Endothelial cell of umbilical vein (primary cell): ENCODE measurements around the gene CAMKMT.

Experiments used
- CTCF ChIP-seq, 2 donors: IDR thresholded peaks; 1 replicate in 1 of 2; 2 replicates in 1 of 2; pipeline ENCODE4 v1.5.1; 2011; ENCODE audit warnings: low read length in 2 of 2, mild to moderate bottlenecking in 2 of 2, moderate library complexity in 2 of 2, control low read depth in 1 of 2, inconsistent platforms in 1 of 2, low read depth in 1 of 2; ENCODE audit not compliant: insufficient read depth in 1 of 2; ENCODE audit errors: extremely low read depth in 1 of 2
- EZH2 ChIP-seq: IDR thresholded peaks from 2 replicates; pipeline ENCODE4 v1.6.1; 2012; ENCODE audit warnings: borderline replicate concordance, low read depth, mild to moderate bottlenecking, moderate library complexity, low read length, inconsistent platforms; ENCODE audit not compliant: severe bottlenecking
- GATA2 ChIP-seq: IDR thresholded peaks from 2 replicates; pipeline ENCODE4 v1.7.0; 2011; ENCODE audit warnings: low read depth, mild to moderate bottlenecking, moderate library complexity, mixed read lengths, low read length; ENCODE audit not compliant: insufficient read length, insufficient read depth
- JUN ChIP-seq: IDR thresholded peaks from 2 replicates; pipeline ENCODE4 v1.6.1; 2011; ENCODE audit warnings: borderline replicate concordance, low read depth; ENCODE audit not compliant: insufficient read length, insufficient read depth
- MAX ChIP-seq: IDR thresholded peaks from 2 replicates; pipeline ENCODE4 v1.6.1; 2011; ENCODE audit not compliant: insufficient read depth, insufficient read length
- MYC ChIP-seq: IDR thresholded peaks from one replicate; pipeline ENCODE4 v1.6.1; 2011; ENCODE audit warnings: mild to moderate bottlenecking, low read depth, low read length
- POLR2A ChIP-seq: IDR thresholded peaks from 2 replicates; pipeline ENCODE4 v1.6.1; 2012; ENCODE audit warnings: low read depth, mild to moderate bottlenecking, control low read depth, low read length
- POLR2AphosphoS5 ChIP-seq: IDR thresholded peaks from 2 replicates; pipeline ENCODE4 v1.6.1; 2012; ENCODE audit warnings: low read depth, mild to moderate bottlenecking, control low read depth, low read length, moderate library complexity; ENCODE audit not compliant: insufficient read depth

GRCh38 chr2:44348400-44348799 lies 13.3 kb upstream of the CAMKMT start:
- TF ChIP-seq POLR2AphosphoS5, result no peak
- TF ChIP-seq CTCF (IDR thresholded peaks at IDR 0.05; ENCODE audit: extremely low read depth in 1 of 2, insufficient read depth in 1 of 2, low read depth in 1 of 2, low read length in 2 of 2), result no peak
- TF ChIP-seq GATA2, result no peak
- no peak for TF ChIP-seq POLR2A
- TF ChIP-seq EZH2, result no peak
- no peak for TF ChIP-seq JUN
- no peak for TF ChIP-seq MYC
- no peak for TF ChIP-seq MAX
